ENCODE measurements around the gene ANGEL1. TPM values are rescaled to one million over a fixed set of nuclear protein-coding genes. Genes with fewer than 3 reads are reported as not detected.

Gene ANGEL1
- total and polyA plus RNA-seq, 9 of the 15 experiments (the other 6 are each of a cell fraction or from before 2014, with no cell fraction given): 2.1 to 22.2 (median 7.3) TPM

- TF ChIP-seq ARID3B (CRISPR knock-in tag; IDR thresholded peaks at IDR 0.05; ENCODE audit: borderline replicate concordance) (no peak), ZNF311 (CRISPR knock-in tag; IDR thresholded peaks at IDR 0.05) (no peak), KLF13 (tag; IDR thresholded peaks at IDR 0.05; ENCODE audit: borderline replicate concordance, low read depth) (no peak), HINFP (tag; conservative IDR thresholded peaks at IDR 0.05; ENCODE audit: low read depth) (no peak), HIVEP1 (CRISPR knock-in tag; IDR thresholded peaks at IDR 0.05) (no peak), SOX6 (IDR thresholded peaks at IDR 0.05) (no peak), RNF219 (CRISPR knock-in tag; IDR thresholded peaks at IDR 0.05) (no peak), USF1 (CRISPR knock-in tag; IDR thresholded peaks at IDR 0.05) (no peak), SLC30A9 (CRISPR knock-in tag; IDR thresholded peaks at IDR 0.05) (no peak), ID3 (CRISPR knock-in tag; IDR thresholded peaks at IDR 0.05) (no peak), ID3 (tag; IDR thresholded peaks at IDR 0.05) (no peak; the same call in 1 of the 2 replicates), ZNF592 (IDR thresholded peaks at IDR 0.05) (no peak)
Observed at GRCh38 chr14:76772300-76773187, 40.1 kb downstream of the ANGEL1 start (continued).

All from K562 (cell line).